ENCODE data around the gene RGL2. TPM values are rescaled to one million over a fixed set of nuclear protein-coding genes. Genes with fewer than 3 reads are reported as not detected.
"Not testable (repeated sequence)": the region's sequence is repeated elsewhere in the genome, so short reads cannot be mapped to it uniquely, and the experiment has no call there.

Gene RGL2, protein sequence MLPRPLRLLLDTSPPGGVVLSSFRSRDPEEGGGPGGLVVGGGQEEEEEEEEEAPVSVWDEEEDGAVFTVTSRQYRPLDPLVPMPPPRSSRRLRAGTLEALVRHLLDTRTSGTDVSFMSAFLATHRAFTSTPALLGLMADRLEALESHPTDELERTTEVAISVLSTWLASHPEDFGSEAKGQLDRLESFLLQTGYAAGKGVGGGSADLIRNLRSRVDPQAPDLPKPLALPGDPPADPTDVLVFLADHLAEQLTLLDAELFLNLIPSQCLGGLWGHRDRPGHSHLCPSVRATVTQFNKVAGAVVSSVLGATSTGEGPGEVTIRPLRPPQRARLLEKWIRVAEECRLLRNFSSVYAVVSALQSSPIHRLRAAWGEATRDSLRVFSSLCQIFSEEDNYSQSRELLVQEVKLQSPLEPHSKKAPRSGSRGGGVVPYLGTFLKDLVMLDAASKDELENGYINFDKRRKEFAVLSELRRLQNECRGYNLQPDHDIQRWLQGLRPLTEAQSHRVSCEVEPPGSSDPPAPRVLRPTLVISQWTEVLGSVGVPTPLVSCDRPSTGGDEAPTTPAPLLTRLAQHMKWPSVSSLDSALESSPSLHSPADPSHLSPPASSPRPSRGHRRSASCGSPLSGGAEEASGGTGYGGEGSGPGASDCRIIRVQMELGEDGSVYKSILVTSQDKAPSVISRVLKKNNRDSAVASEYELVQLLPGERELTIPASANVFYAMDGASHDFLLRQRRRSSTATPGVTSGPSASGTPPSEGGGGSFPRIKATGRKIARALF
- 60.5 TPM for total RNA-seq
- long read RNA-seq, transcript RGL2-247 (18 exons, 3,278 nt), result major isoform, 193 of 350 reads
- long read RNA-seq, transcript RGL2-238 (17 exons, 2,687 nt), result minor isoform, 10 of 350 reads
- long read RNA-seq, partial matches to known transcripts, result 72 of 350 reads
- long read RNA-seq, other reads (novel, unspliced or antisense), result 75 of 350 reads

DNA sequence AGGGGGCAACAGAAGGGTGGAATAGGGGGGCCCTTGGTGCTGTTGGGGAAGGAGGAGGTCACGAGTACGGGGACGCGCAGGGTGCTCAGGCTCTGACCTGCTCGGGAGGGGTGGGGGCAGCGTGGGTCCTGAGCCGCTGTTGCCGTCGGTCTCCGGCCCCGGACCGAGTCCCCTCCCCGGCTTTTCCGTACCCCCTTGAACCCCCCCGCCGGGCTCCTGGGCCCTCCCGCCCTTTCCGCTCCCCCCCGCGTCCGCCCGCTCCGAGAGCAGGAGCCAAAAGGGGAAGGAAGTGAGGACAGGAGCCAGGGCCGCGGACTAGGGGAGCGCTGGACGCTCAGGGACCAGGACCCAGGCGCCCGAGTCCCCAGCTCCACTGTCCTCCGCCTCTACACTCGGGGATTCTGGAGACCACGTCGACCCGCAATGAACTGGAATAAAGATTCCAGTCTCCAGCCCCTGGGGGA, at the start of gene RGL2:
Gene RGL2, minus strand, starts transcription at position 170 of the 464 bp plus-strand sequence. CDS start 332 bp downstream, outside the sequence.
- DNase-seq (peak; percentile 92), ATAC-seq (ENCODE audit: poor library complexity) (peak; percentile 83)
- intact Hi-C loops (cut with DNase I), result loop anchor here (10.0 kb wide), 1 partner anchor 116 kb away; the partner anchor contains the start of genes CUTA and PHF1

DNA sequence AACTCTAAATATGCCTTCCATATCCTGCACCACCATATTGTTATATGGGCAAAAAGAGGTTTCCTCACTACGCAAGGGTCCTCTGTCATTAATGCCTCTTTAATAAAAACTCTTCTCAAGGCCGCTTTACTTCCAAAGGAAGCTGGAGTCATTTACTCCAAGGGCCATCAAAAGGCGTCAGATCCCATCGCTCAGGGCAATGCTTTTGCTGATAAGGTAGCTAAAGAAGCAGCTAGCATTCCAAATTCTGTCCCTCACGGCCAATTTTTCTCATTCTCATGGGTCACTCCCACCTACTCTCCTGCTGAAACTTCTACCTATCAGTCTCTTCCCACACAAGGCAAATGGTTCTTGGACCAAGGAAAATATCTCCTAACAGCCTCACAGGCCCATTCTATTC, 49.1 kb upstream of the RGL2 start:
- no peak for ATAC-seq (ENCODE audit: poor library complexity)
- intact Hi-C loops (cut with DNase I), result no loop called here
- DNase-seq, result no peak

DNA sequence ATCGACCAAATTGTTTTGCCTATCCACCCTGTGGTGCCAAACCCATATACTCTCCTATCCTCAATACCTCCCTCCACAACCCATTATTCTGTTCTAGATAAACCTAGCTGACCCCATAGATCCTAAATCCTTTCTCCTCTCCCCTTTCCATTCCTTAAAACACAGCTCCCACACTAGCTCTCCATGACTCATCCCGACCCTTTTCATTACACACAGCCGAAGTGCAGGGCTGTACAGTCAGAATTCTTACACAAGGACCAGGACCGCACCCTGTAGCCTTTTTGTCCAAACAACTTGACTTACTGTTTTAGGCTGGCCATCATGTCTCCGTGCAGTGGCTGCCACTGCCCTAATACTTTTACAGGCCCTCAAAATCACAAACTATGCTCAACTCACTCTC, 48.2 kb upstream of the RGL2 start:
- intact Hi-C loops (cut with DNase I); ATAC-seq (ENCODE audit: poor library complexity); DNase-seq: not testable (repeated sequence)

DNA sequence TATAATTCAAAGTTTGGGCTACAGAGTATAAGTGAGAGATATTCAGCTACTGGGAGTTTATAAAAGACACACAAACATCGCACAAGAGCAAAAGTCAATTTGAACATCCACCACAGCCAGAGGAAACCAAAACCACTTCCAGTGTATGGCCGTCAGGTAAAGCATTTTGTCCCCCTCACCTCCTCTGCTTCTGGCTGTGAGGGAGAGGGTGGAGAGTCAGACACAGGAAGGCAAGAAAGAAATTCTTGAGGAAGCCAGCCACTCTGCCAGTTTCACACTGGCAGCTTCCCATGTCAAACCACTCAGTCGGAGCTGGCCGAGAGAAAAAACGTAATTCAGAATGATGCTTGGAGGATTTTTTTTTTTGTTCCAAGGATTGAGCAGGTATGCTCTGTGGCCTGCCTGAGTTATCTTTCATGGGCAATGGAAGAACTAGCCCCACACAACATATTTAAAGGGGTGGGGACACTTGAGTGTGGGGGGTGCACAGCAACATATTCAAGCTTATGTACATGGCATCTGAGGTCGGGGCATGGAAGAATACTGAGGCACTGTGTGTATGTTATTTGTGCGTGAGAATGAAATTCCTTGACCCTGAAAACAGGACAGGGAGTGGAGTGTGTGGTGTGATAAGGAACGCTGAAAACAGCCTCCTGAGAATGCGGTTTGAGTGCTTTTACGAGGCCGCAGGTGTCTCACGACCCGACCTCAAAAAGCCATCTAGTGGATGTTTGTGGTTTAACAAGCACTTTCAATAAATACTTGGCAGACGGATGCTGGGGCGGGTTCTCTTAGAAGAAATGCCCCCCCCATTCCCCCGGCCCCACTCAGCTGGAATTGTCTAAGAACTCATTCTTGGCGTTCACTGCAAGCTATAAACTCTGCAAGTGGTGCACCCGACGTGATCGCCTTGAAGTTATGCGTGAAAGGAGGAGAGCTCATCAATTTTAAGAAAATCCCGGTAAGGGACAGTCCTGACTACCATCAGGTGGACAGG, 46.3 kb upstream of the RGL2 start:
- intact Hi-C loops (cut with DNase I), result no loop called here
- ATAC-seq (ENCODE audit: poor library complexity) (peak; percentile 66), DNase-seq (peak; percentile 60)

DNA sequence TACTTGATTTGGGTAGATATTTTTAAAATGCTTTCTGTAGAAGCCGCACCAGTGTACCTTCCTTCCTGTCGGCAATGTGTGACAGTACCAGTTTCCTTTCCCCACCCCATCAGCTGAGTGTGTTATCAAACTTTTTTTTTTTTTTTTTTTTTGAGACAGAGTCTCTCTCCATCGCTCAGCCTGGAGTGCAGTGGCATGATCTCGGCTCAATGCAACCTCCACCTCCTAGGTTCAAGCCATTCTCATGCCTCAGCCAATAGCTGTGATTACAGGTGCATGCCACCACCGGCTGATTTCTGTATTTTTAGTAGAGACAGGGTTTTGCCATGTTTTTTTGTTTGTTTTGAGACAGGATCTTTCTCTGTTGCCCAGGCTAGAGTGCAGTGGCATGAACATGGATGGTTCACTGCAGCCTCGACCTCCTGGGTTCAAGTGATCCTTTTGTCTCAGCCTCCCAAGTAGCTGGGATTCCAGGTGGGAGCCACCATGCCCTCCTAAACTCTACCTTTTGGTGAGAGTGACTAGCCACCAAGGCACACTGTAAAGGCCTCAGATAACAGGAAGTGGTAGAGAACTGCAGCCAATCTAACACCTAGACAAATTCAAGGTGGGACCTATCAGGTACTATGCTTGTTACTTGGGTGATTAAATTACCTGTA, 45.3 kb upstream of the RGL2 start:
- ATAC-seq (ENCODE audit: poor library complexity), result no peak
- no peak for DNase-seq
- intact Hi-C loops (cut with DNase I), result no loop called here

DNA sequence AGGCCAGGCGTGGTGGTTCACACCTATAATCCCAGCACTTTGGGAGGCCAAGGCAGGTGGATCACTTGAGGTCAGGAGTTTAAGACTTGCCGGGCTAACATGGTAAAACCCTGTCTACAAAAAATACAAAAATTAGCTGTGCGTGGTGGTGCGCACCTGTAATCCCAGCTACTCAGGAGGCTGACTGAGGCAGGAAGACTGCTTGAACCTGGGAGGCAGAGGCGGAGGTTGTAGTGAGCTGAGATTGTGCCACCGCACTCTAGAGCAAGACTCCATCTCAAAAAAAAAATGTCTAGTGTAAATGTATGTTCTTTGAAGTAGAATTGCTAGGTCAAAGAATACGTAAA, 44.8 kb upstream of the RGL2 start:
- ATAC-seq (ENCODE audit: poor library complexity); DNase-seq; intact Hi-C loops (cut with DNase I): not testable (repeated sequence)

DNA sequence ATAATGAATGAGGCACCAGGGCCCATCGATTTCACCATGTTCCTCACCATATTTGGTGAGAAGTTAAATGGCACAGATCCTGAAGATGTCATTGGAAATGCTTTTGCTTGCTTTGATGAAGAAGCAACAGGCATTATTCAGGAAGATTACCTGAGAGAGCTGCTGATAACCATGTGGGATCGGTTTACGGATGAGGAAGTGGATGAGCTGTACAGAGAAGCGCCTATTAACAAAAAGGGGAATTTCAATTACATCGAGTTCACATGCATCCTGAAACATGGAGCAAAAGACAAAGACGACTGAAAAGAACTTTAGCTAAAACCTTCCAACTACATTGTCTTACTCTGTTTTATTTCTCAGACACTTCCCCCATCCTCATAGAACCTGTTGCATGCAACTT, 40.5 kb upstream of the RGL2 start:
- intact Hi-C loops (cut with DNase I), result no loop called here
- no peak for ATAC-seq (ENCODE audit: poor library complexity)

DNA sequence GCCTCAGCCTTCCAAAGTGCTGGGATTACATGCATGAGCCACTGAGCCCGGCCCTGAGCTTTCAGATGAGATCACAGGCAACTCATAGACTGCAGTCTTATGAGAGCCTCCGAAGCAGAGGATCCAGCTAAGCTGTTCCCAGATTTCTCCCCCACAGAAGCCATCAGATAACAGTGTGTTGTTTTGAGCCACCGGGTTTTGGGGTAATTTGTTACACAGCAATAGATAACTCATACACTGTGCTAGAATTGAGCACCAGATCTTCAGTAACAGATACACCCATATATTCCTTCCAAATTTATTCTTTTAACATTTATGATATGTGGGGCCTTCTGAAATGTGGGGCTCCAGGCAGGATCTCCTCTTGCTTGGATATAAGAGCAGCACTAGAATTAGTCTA, 37.8 kb upstream of the RGL2 start:
- intact Hi-C loops (cut with DNase I), result no loop called here
- ATAC-seq (ENCODE audit: poor library complexity), result no peak
- no peak for DNase-seq

More for the DNA sequence above, 40.5 kb upstream of the RGL2 start:
- DNase-seq, result no peak

DNA sequence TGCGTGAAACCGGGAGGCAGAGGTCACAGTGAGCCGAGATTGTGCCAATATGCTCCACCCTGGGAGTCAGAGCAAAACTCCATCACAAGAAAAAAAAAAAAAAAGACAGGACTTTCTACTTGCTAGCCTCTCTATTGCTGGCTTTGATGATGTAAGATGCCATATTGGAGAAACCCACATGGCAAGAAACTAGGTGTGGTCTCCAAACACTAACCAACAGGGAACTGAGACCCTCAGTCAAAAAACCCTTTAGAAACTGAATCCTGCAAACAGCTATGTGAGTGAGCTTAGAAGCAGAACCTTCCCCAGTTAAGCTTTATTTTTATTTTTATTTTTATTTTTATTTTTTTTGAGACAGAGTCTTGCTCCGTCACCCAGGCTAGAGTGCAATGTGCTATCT, 37.2 kb upstream of the RGL2 start:
- intact Hi-C loops (cut with DNase I), result no loop called here
- DNase-seq (no peak), ATAC-seq (ENCODE audit: poor library complexity) (no peak)

DNA sequence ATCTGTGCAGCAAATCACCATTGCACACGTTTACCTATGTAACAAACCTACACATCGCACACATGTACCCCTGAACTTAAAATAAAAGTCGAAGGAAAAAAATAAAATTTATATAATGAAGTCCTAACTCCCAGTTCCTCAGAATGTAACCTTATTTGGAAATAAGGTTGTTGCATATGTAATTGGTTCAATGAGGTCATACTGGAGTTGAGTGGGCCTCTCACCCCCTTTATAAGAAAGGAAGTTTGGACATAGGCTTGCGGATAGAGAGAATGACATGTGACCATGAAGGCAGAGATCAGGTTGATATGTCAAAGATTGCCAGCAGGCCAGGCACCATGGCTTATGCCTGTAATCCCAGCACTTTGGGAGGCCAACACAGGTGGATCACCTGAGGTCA, 34.9 kb upstream of the RGL2 start:
- DNase-seq (no peak), ATAC-seq (ENCODE audit: poor library complexity) (no peak)
- intact Hi-C loops (cut with DNase I), result no loop called here

DNA sequence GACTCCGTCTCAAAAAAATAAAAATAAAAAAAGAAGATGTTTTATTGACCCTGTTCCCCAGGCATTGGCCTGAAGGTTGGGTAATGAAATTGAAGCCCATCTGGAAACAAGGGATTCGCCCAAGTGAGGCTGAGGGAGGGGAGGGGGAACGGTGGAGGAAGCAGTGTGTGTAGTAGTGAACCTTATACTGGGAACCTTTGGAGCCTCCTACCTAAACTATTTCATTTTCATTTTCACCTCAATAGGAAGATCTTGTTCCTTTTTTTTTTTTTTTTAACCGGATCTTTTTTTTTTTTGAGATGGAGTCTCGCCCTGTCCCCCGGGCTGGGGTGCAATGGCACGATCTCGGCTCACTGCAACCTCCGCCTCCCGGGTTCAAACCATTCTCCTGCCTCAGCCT, 32.0 kb upstream of the RGL2 start:
- intact Hi-C loops (cut with DNase I), result no loop called here
- DNase-seq, result no peak
- ATAC-seq (ENCODE audit: poor library complexity), result no peak

DNA sequence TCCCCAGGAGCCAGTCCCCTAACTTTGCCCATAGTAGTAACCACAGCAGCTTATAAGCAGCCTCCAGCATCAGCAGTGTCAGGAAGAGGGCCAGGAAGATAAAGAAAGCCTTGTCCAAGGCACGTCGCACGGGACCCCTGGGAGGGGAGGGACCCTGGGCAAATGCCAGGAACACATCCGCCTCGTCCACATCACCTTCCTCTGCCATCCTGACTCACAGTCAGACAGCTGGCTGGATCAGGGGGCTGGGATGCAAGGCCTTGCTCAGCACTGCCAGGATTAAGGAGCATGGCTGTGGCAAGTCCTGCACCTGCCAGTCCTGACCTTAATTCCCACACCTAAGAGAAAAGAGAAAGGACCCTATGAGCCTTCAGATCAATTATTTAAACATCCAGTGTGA, 30.3 kb upstream of the RGL2 start:
- ATAC-seq (ENCODE audit: poor library complexity) (no peak), DNase-seq (no peak)
- intact Hi-C loops (cut with DNase I), result no loop called here

DNA sequence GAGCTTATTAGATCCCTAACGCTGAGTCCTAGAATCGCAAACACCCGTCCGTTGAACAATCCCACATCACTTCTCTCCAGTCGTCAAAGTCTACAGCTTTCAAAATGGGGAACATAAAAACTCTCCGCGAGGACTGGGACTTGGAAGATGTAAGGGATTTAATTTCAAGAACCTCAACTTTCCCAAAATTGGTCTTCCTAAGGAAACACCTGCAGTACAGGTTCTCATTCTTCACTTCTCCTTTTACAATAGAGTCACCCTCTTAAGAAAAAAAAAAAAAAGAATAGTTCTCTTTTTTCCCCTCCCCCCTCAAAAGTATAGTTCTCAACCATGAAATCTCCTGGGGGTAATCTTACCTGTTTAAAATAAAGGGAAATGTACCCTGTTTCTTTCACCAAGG, 25.4 kb upstream of the RGL2 start:
- intact Hi-C loops (cut with DNase I), result no loop called here
- DNase-seq, result no peak
- ATAC-seq (ENCODE audit: poor library complexity), result no peak

DNA sequence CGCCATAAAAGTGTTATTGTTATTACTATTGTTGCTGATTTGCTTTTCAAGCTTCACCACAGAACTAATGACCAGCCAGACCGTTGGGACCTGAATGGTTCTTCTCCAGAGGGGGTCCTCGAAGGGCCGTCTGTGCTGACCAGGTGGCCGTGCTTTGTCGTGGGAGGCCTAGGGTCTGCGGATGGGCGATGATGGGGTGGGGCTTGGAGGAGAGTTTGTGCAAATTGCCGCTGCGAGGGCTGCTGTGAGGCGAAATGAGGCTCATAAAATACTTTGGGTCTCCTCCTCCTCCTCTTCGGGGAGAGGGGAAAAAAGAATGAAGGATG, 24.8 kb upstream of the RGL2 start:
- intact Hi-C loops (cut with DNase I), result no loop called here
- DNase-seq, result no peak
- no peak for ATAC-seq (ENCODE audit: poor library complexity)

DNA sequence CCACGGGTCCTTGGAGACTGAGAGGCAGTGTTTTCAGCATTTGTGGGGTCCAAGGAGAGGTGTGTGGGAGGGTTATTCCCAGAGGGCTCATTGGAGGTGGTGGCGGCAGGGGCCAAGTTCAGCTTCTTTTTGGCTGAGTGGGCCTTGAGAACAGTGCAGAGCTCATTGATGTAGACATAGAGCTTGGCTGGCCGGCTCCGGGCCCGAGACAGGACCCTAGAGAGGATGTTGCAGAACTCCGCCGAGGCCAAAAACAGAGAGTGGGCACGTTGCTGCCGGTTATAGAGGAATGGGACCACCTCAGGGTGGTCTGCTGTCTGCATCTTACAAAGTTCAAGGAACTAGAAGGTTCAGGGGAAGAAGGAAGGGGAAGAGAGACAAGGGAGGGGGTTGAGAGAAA, 22.5 kb upstream of the RGL2 start:
- DNase-seq (no peak), ATAC-seq (ENCODE audit: poor library complexity) (no peak)
- intact Hi-C loops (cut with DNase I), result no loop called here

DNA sequence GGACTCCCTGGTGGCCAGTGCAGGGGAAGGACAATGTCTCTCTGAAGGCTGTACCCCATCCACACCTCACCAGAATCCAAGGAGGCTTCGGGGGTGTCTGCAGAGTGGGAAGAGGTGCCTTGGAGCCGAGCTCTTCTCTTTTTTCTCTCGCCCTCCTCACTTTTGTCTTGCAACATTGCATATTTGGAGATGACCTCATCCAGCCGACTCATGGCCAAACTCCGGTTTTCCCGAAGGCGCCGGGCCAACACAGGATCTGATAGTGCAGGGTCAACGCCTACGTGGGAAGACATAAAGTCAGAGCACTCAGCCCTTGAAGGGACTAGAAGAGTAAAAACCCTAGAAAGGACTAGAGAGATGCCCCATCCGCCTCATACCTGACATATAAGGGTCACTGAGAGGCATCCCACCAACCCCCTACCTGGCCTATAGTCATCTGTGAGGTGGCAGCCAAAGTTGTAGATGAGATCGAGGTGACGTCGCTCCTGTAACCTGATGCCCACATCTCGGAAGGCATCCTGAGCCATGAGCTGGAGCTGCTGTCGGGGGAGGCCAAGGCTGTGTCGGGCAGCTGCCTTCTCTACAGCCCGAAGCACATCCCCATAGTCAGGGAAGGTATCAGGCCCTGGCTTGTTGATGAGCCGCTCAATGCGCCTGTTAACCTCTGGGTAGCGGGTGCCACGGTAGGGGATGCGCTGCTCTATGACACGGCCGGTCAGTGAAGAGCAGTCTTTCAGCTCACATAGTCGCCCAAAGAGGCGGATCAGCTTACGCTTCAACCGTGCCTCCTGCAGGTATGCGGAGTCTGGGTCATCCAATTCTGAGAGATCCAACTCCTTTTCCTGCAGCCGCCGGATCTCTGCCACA, 21.8 kb upstream of the RGL2 start:
- no peak for ATAC-seq (ENCODE audit: poor library complexity)
- intact Hi-C loops (cut with DNase I), result no loop called here
- DNase-seq, result peak; percentile 79

DNA sequence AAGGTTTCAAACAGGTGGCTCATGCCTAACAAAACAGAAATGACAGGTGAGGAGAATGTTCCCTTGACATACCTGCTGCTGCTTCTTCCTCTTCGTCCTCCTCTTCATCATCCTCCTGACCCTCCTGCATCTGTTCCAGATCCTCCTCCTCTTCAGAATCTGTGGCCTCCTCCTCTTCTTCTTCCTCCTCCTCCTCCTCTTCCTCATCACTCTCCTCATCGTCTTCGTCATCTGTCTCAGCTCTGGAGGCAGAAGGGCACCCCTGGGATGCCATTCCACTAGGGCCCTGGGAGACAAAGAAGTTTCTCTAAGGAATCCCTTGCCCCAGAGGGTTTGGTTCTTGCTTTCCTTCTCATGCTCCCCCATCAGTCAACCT, 21.2 kb upstream of the RGL2 start:
- DNase-seq (no peak), ATAC-seq (ENCODE audit: poor library complexity) (no peak)
- intact Hi-C loops (cut with DNase I), result no loop called here

Data from Right ventricle myocardium superior (tissue), 1 donor.